GM12872 (cell line): Measurements from ENCODE around the gene TUBB6.

Experiments
- TF ChIP-seq, protein P1 (sequence below): IDR thresholded peaks from 3 replicates; pipeline ENCODE4 v1.5.1; 2011; ENCODE audit warnings: low read depth, mild to moderate bottlenecking, low read length, moderate library complexity; ENCODE audit not compliant: insufficient read depth

Gene TUBB6

DNA sequence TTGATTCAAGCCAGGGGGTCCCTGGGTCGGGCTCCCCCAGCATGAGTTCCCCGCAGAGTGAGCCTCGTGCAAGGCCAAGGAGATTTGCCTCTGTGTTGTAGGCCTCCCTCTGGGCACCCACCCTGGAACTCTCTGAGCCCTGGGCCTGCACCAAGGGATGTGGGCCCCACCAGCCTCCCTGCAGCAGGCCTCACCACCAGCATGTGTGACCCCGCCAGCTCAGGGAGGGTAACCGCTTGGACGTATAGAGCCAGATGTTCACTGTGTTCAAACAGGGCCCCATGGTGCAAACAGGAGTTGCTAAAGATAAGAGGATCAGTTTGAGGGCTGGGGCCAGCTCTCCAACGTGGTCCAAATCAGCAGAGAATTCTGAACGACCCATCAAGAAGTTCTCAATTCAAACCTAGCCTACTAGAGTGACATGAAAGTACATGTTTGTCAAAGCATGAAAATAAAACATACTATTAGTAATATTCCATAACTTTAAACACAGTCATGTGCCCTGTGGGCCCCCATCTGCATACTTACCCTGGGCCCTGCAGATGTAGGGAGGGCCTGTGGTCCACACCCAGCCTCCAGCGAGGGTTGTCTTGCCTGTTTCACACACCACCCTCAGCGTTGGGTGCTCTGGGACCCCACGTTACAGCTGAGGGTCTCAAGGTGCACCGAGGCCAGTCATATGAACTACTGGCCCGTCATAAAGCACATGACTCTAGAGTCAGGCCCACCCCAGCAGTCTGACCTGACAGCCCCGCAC is 5.5 kb upstream of the TUBB6 start:
- TF ChIP-seq, protein P1, sequence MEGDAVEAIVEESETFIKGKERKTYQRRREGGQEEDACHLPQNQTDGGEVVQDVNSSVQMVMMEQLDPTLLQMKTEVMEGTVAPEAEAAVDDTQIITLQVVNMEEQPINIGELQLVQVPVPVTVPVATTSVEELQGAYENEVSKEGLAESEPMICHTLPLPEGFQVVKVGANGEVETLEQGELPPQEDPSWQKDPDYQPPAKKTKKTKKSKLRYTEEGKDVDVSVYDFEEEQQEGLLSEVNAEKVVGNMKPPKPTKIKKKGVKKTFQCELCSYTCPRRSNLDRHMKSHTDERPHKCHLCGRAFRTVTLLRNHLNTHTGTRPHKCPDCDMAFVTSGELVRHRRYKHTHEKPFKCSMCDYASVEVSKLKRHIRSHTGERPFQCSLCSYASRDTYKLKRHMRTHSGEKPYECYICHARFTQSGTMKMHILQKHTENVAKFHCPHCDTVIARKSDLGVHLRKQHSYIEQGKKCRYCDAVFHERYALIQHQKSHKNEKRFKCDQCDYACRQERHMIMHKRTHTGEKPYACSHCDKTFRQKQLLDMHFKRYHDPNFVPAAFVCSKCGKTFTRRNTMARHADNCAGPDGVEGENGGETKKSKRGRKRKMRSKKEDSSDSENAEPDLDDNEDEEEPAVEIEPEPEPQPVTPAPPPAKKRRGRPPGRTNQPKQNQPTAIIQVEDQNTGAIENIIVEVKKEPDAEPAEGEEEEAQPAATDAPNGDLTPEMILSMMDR: no peak

DNA sequence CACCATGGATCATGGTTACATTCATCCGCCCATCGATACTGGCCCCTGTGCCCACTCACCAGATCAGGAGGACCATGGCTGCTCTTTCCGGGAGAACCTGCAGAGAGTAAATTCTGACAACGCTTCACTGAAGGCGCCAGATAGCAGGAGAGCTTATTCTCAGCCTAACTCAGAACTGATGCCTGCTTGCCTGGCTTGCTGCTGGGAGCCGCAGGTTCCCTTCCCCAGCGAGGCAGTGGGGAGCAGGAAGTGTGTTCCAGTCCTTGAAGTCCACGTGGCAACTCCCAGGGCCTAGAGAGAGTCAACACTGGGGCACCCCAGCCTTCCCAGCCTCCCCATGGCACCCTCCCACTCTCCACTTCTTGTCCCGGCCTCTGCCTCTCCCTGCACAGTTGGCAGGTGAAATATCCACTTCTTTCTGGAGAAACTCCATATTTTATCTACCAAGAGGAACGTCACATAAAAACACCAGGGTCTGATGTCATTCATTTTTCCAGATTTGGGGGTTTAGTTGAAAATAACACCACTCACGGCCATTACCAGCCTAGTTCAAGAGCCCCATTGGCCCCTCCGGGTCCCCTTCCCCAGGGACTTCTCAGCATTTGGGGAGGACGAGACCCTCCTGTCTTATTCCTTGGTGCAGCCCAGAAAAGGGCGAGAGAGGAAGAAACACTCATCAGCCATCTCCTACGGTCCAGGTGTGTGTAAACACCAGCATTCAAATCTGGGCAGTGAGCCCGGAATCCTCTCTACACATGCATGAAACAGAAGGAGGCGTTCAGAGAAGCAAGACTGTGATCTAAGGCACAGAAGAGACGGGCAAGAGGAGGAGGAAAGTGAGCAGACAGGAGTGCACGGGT is 3.5 kb upstream of the TUBB6 start:
- TF ChIP-seq, protein P1: no peak

DNA sequence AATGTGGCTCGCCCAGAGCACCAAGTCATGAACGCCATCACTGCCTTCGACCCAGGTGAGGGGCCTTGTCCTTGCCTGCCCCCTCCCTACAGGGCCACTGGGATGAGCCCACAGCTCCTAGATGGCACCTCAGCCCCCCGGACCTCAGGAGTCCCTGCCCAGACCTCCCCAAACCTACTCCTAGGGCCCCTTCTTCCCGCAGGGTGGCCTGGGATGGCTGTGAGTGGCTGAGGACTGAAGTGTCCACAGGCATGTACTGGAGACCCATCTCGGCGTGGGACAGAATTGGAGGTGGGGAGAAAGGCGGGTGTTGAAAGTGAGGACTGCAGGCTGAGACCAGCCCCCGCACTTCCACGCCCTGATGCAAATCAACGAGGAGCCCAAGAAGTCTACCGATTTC is 2.8 kb upstream of the TUBB6 start:
- TF ChIP-seq, protein P1: no peak

- TF ChIP-seq, protein P1: no peak
Observed at GRCh38 chr18:12305930-12306629, 2.0 kb upstream of the TUBB6 start.

DNA sequence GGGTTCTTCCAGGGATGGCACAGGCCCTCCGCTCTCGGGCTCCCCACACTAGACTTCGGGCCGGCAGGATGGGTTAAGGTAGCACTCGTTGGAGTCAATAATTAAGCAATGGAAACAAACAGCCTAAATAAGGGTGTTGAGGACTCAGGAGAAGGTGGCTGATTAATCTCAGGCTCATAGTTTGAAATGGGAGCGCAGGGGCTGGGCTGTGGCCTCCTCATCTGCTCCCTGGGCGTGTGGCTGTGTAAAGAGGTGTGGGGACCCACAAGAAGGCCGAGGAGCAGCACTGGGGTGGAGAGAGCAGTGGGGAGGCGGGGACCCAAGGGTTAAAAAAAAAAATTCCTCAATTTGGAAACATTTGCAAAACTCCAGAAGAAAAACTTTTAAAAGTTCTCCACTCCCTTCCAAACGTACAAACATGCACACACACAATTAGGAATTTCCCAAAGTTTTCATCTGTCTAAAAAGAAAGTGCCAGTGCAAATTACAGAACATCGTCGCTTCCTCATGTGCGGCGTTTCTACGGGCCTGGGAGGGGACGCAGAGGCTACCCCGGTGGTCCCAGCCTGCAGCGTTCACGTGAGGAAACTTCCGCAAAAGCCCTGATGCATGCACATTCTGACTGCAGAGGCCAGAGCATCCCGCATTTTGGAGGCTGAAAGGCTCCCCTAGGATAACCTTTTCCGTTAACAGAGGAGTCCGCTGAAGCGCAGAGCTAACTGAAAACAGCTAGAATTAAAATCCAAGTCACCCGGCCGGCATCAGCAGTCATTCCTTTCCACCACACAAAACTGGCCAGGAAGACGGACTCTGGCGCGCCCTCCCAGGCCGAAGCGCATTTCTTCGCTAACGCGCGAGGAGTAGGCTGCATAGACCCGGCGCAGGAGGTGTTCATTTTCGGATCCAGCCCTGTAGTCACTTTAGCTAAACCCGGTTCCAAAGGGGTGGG is 1.0 kb upstream of the TUBB6 start:
- TF ChIP-seq, protein P1: no peak

DNA sequence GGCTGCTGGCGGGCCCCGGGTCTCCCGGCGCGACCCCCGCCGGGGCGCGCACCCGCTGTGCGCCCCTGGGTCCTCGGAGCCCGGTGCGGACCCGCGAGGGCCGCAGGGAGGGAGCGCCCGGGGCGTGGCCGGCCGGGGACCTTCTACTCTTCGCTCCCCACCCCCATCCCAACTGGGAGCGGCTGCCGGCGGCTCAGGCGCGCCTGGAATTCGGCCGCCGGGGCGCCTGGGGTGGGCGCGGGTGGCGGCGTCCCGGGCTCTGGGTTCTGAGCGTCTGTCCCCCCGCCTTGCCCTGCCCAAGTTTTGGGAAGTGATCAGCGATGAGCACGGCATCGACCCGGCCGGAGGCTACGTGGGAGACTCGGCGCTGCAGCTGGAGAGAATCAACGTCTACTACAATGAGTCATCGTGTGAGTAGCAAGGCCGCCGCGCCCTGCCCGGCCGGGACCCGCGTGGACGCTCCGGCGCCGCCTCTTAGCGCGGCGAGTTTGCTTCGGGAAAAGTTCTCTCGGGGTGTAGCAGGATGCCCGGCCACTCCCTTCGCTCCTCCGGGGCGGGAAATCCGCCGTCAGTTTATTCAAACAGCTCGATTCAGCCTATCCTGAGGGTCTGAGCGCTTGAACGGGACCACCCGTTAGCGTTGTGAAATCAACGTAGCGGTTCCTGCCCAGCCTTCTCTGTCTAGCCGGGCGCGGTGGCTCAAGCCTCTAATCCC is 502 bp downstream of the TUBB6 start:
- TF ChIP-seq, protein P1: no peak
